Activated gamma-delta T cell treated with anti-CD3 and anti-CD28 coated beads, Interleukin-2, amount 50 U/mL, for 16 hours (primary cell): ENCODE results near the gene TBXAS1.

Experiments used
- DNase-seq: peaks from one replicate; pipeline ENCODE4 v3.0.0-alpha.2; 2020; ENCODE audit warnings: low read depth

Gene TBXAS1

GRCh38 chr7:140050100-140050499 is 221.0 kb downstream of the TBXAS1 start:
- no peak for DNase-seq

GRCh38 chr7:140051820-140052219 is 222.8 kb downstream of the TBXAS1 start:
- no peak for DNase-seq

GRCh38 chr7:140053812-140054539 is 224.9 kb downstream of the TBXAS1 start:
- DNase-seq, result no peak

- DNase-seq, result no peak
These were observed 225.7 kb downstream of the TBXAS1 start for GRCh38 chr7:140054751-140055150.

GRCh38 chr7:140055833-140056232 is 226.8 kb downstream of the TBXAS1 start:
- no peak for DNase-seq

GRCh38 chr7:140056431-140057142 is 227.5 kb downstream of the TBXAS1 start:
- DNase-seq, result no peak

- DNase-seq, result no peak
These were observed 228.1 kb downstream of the TBXAS1 start for GRCh38 chr7:140057143-140057535.

GRCh38 chr7:140058517-140058916 is 229.5 kb downstream of the TBXAS1 start:
- DNase-seq, result no peak

GRCh38 chr7:140059273-140060242 is 230.5 kb downstream of the TBXAS1 start:
- DNase-seq, result peak; percentile 10

GRCh38 chr7:140060243-140060630 is 231.2 kb downstream of the TBXAS1 start:
- DNase-seq, result no peak

GRCh38 chr7:140060788-140061606 is 231.9 kb downstream of the TBXAS1 start:
- DNase-seq, result no peak

- DNase-seq, result no peak
These were observed 232.5 kb downstream of the TBXAS1 start for GRCh38 chr7:140061607-140061930.

- DNase-seq, result peak; percentile 42
These were observed 233.1 kb downstream of the TBXAS1 start for GRCh38 chr7:140062118-140062527.

GRCh38 chr7:140062528-140063299 is 233.7 kb downstream of the TBXAS1 start, which contains the start of gene PARP12:
PARP12 (minus strand) TSS chr7:140062951; CDS start chr7:140062847, 104 bp downstream.
- DNase-seq, result peak; percentile 83

GRCh38 chr7:140067052-140067451 is 238.0 kb downstream of the TBXAS1 start:
- no peak for DNase-seq

GRCh38 chr7:140068033-140068432 is 239.0 kb downstream of the TBXAS1 start:
- no peak for DNase-seq

GRCh38 chr7:140069298-140069949 is 240.4 kb downstream of the TBXAS1 start:
- DNase-seq, result no peak
